Uterus (tissue), 4 donors: ENCODE measurements around the gene GJA5. TPM values are rescaled to one million over a fixed set of nuclear protein-coding genes. Genes with fewer than 3 reads are reported as not detected.

Source experiments
- DNase-seq, 2 donors: peaks; one replicate each; pipeline ENCODE4 v3.0.0-alpha.2; 2019 to 2020
- H3K27ac ChIP-seq, 2 donors: fragments of 200-600 bp; sonication (generic); 1 replicate in 1 of 2; 2 replicates in 1 of 2; pipeline ENCODE4 v1.5.1; 2016 to 2018
- H3K27me3 ChIP-seq, 2 donors: fragments of 200-600 bp; sonication (generic); one replicate each; pipeline ENCODE4 v1.5.1; 2018 to 2019; ENCODE audit warnings: control low read depth in 1 of 2
- H3K36me3 ChIP-seq, 2 donors: fragments of 200-600 bp; sonication (generic); one replicate each; pipeline ENCODE4 v1.5.1; 2019; ENCODE audit warnings: control low read depth in 1 of 2
- H3K4me1 ChIP-seq, 2 donors: fragments of 200-600 bp; sonication (generic); one replicate each; pipeline ENCODE4 v1.5.1; 2018 to 2019; ENCODE audit warnings: control low read depth in 1 of 2
- H3K4me3 ChIP-seq, 2 donors: fragments of 200-600 bp; sonication (generic); 1 replicate in 1 of 2; 2 replicates in 1 of 2; pipeline ENCODE4 v1.5.1; 2018 to 2019; ENCODE audit warnings: mild to moderate bottlenecking in 1 of 2
- H3K9me3 ChIP-seq, 2 donors: fragments of 200-600 bp; sonication (generic); one replicate each; pipeline ENCODE4 v1.5.1; 2019; ENCODE audit warnings: control low read depth in 1 of 2
- CTCF ChIP-seq, 4 experiments: fragments of 200-600 bp in 2 of 4; fragments of 450-650 bp in 2 of 4; sonication (generic) in 2 of 4; IDR thresholded peaks; one replicate each; pipeline ENCODE4 v1.5.1; 2016 to 2019; ENCODE audit warnings: antibody characterized with exemption in 4 of 4, mild to moderate bottlenecking in 2 of 4, moderate library complexity in 1 of 4
- POLR2A ChIP-seq, 2 donors: fragments of 450-650 bp; IDR thresholded peaks; one replicate each; pipeline ENCODE4 v1.6.1; 2016; ENCODE audit warnings: antibody characterized with exemption in 2 of 2, mild to moderate bottlenecking in 1 of 2, moderate library complexity in 1 of 2
- intact Hi-C: fragments of 100-400 bp; cut with DNase I; formaldehyde crosslinking; loops from one replicate; pipeline ENCODE4 v1.15.1; 2023; ENCODE audit warnings: low total_unique reads
- total RNA-seq, 4 donors: library from RNA; depleted of rRNA in 3 of 4; stranded (reverse); fragments of >200 nt in 3 of 4; gene quantifications; one replicate each; pipeline versions ENCODE4 v1.1.0 to v1.2.4, GENCODE V29; 2014 to 2023
- donor health status: DM: yes; HTN: yes; CAD: no.

The GJA5 gene
- total RNA-seq, 4 donors from 2014 or later, result 10.0 to 24.5 (median 15.1) TPM

DNA sequence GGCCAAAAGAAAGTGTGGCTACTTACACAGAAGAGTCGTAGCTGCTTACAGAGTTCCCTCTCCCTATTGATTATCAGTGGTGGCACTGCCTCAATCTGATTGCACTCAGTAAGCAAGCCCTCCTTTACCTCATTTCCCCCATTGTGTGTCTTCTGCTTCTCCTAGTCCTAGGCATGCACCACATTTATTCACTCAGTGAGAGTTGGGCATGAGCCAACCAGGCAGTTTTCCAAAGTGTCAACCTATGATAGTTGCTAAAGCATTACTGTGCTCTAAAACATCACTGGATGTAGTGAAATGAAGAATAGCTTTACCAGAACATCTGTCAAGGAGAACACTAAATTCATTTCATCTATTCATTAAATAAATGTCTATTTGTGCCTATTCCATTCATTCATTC lies 19.3 kb downstream of the GJA5 start:
- TF ChIP-seq POLR2A (IDR thresholded peaks at IDR 0.05) (no peak), CTCF (IDR thresholded peaks at IDR 0.05) (no peak)
- no peak for DNase-seq
- Histone ChIP-seq H3K4me3 (no peak overlapping the region), H3K4me1 (no peaks in the 10 kb centered on the region), H3K36me3 (no peaks in the 10 kb centered on the region), H3K27ac (no peak overlapping the region), H3K9me3 (no peaks in the 10 kb centered on the region), H3K27me3 (no peaks in the 10 kb centered on the region)
- intact Hi-C loops, result no loop called here

DNA sequence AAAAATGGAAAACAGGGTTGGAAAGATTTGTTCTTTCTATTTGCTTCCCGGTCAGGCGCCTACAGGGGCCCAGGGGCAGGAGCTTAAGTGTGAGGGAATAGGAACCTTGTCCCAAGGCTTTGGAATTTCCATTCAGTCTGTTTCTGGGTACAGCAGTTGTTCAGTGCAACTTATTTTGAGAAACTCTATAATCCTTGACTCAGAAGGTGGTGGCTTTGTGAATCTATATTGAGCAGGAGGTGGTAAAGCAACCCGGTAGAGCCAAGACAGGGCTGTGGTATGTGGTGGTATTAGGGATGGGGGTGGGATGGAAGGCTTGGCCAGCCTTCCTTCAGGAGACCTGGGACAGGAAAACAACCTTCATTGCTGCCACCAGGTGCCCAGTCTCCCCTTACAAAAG lies 20.0 kb downstream of the GJA5 start:
- Histone ChIP-seq H3K27ac (no peak overlapping the region), H3K36me3 (no peaks in the 10 kb centered on the region)
- intact Hi-C loops, result no loop called here

DNA sequence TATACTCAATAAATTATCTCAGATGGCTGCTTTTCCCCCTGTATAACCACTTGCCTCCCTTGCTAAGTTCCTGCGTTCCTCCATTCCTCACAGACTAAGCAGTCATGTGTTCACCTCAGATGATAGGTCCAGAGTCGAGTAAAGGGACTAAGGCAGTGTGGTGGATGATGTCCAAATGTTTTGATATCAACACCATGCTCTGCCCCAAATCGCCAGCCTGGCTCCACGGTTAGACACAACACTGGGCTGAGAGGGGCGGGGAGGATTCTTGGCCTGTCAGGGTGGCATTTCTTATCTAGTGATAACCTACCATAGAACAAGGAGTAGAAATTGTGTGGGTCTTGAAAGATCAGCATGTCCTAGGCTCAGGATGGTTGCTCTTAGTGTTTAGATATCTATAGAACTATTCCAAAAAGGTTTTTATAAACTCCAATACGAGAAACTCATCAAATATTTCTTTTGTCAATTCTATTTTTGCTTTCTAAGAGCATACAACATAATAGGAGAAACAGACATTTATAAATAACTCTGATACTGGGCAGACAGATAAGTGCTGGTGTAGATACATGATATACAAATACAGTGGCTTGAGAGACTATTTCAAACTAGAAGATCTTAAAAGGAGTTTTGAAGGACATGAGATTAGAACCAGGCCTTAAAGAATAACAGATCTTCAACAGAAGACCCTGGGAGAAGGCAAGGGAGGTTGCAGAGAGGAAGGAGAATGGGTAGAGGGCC lies 21.5 kb downstream of the GJA5 start:
- H3K4me3 ChIP-seq, result no peak overlapping the region
- no peaks in the 10 kb centered on the region for H3K4me1 ChIP-seq
- no peak for DNase-seq
- no peaks in the 10 kb centered on the region for H3K36me3 ChIP-seq
- TF ChIP-seq POLR2A (IDR thresholded peaks at IDR 0.05), result no peak
- H3K27me3 ChIP-seq, result no peaks in the 10 kb centered on the region
- H3K27ac ChIP-seq, result no peak overlapping the region
- no peaks in the 10 kb centered on the region for H3K9me3 ChIP-seq
- intact Hi-C loops, result no loop called here

More for the DNA sequence above, 20.0 kb downstream of the GJA5 start:
- H3K27me3 ChIP-seq, result no peaks in the 10 kb centered on the region
- H3K4me1 ChIP-seq, result no peaks in the 10 kb centered on the region
- TF ChIP-seq CTCF (IDR thresholded peaks at IDR 0.05) (no peak), POLR2A (IDR thresholded peaks at IDR 0.05) (no peak)
- no peak for DNase-seq
- H3K9me3 ChIP-seq, result no peaks in the 10 kb centered on the region
- H3K4me3 ChIP-seq, result no peak overlapping the region

DNA sequence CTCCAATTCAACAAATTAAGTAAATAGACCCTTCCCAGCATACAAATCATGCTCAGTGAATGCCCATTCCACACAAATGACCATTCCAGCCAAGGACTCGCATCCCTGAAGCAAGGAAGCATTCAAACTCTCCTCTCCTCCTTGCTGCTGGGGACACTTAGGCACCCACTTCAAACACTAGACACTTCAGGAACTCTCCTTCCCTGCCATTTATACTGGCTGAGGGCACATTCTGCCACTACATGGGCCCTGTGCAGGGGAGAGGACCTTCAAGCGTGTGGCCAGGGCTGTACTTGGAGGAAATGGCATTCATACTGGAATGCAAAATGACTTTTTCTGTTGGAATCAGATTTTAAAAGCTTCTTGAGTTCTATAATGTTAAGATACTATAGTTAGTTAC lies 22.3 kb downstream of the GJA5 start:
- Histone ChIP-seq H3K4me1 (no peaks in the 10 kb centered on the region), H3K9me3 (no peaks in the 10 kb centered on the region), H3K36me3 (no peaks in the 10 kb centered on the region), H3K4me3 (no peak overlapping the region), H3K27me3 (no peaks in the 10 kb centered on the region), H3K27ac (no peak overlapping the region)
- no peak for TF ChIP-seq CTCF (IDR thresholded peaks at IDR 0.05)
- no peak for TF ChIP-seq POLR2A (IDR thresholded peaks at IDR 0.05)
- intact Hi-C loops, result no loop called here
- no peak for DNase-seq

DNA sequence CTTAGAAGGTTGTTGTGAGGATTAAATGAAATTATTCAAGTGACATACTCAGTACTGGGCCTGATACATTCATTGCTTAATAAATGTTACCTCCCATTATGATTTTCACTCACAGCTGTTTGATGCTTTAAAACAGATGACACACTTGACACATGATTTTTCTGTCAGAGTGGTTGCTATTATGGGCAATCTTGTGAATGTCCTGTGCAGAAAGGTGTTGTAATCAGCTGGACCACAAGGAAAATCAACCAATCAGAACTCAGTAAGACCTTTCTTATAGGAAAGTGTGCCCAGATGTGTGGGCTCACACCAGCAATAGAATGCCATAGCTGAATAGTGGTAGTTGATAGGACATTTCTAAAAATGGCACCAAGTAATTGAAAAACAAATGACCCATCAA lies 23.5 kb downstream of the GJA5 start:
- intact Hi-C loops, result no loop called here
- no peak for DNase-seq
- Histone ChIP-seq H3K4me3 (no peak overlapping the region), H3K36me3 (no peaks in the 10 kb centered on the region), H3K4me1 (no peaks in the 10 kb centered on the region), H3K27ac (no peak overlapping the region), H3K9me3 (no peaks in the 10 kb centered on the region), H3K27me3 (no peaks in the 10 kb centered on the region)
- TF ChIP-seq CTCF (IDR thresholded peaks at IDR 0.05) (no peak), POLR2A (IDR thresholded peaks at IDR 0.05) (no peak)
